AG04449 (cell line): ENCODE measurements around the gene NRG2.

Experiments used
- CTCF ChIA-PET: fragments of 350-600 bp; formaldehyde crosslinking; extraction: SDS; loops from one replicate; lab custom pipeline; 2021; ENCODE audit warnings: antibody characterized with exemption; lab: Yijun Ruan, JAX
- POLR2A ChIA-PET: fragments of 400-600, 350-600 bp; formaldehyde crosslinking; extraction: SDS; loops from one replicate; lab custom pipeline; 2020; ENCODE audit warnings: antibody characterized with exemption, inconsistent platforms; lab: Yijun Ruan, JAX
- DNase-seq: peaks from one replicate; pipeline ENCODE4 v3.0.0-alpha.2; 2010; ENCODE audit warnings: low read depth, low spot score
- H3K4me3 ChIP-seq: 2 replicates; pipeline ENCODE4 v1.5.1; 2011; ENCODE audit warnings: low read depth, mild to moderate bottlenecking, control low read depth, low read length
- TF ChIP-seq, protein P1 (sequence below): IDR thresholded peaks from one replicate; pipeline ENCODE4 v1.5.1; 2011; ENCODE audit warnings: mild to moderate bottlenecking, moderate library complexity, low read length, control low read depth, inconsistent platforms; ENCODE audit not compliant: insufficient read depth; ENCODE audit errors: missing control alignments

NRG2 gene

DNA sequence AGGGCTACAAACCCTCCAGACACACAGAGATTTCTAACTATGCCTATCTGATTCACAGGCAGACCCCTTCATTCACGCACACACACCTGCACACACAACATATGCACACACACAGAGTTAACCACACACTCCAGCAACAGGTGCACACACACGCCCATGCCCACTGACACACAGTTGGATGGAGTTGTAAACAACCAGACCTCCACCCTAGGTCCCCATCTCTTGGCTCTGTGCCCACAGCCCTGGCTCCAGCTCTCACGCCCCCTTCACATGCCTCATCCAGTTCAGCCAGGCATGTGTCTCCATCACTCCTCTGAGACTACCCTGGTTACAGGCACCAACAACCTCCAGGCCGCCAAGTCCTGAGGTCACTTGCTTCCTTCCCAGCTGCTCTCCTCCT is 186.4 kb downstream of the NRG2 start:
- CTCF ChIA-PET: interaction anchor here (2.5 to 2.7 kb wide), 2 partner anchors 9 to 69 kb away, joined by 8 to 13 read pairs; no protein-coding TSS in a partner anchor
- POLR2A ChIA-PET: no interaction called here
- H3K4me3 ChIP-seq: no peak overlapping the region
- TF ChIP-seq, protein P1, sequence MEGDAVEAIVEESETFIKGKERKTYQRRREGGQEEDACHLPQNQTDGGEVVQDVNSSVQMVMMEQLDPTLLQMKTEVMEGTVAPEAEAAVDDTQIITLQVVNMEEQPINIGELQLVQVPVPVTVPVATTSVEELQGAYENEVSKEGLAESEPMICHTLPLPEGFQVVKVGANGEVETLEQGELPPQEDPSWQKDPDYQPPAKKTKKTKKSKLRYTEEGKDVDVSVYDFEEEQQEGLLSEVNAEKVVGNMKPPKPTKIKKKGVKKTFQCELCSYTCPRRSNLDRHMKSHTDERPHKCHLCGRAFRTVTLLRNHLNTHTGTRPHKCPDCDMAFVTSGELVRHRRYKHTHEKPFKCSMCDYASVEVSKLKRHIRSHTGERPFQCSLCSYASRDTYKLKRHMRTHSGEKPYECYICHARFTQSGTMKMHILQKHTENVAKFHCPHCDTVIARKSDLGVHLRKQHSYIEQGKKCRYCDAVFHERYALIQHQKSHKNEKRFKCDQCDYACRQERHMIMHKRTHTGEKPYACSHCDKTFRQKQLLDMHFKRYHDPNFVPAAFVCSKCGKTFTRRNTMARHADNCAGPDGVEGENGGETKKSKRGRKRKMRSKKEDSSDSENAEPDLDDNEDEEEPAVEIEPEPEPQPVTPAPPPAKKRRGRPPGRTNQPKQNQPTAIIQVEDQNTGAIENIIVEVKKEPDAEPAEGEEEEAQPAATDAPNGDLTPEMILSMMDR: no peak
- DNase-seq: no peak

DNA sequence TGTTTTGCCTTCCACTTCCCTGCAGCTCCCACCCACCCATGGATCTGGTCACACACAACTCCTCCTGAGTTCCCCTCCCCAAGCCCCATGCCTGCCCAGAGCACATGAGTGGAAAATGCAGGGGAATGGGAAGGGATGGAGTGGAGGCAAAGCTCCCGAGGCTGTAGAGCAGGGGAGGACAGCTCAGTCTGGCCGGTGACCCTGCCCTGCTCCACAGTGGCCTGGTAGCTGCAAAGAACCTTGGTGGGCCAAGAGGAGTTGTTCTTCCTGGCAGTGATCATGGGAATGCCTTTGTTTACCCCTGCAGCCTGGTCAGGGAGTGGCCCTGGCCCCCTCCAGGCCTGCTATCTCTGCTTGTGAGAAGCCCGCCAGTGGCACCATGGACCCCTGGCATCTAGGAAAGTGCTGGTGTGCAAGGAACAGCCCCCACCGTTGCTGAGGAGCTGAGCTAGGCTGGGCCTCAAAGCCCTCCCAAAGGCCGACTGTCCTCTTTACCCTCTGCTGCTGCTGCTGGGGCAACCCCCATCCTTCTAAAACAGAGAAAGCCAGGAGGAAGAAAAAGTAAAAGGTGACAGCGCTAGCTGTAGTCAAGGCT is 187.1 kb downstream of the NRG2 start:
- TF ChIP-seq, protein P1: no peak
- ChIA-PET CTCF (interaction anchor here (1.4 to 2.7 kb wide), 6 partner anchors 8 to 90 kb away, joined by 3 to 13 read pairs (median 8); no protein-coding TSS in a partner anchor), POLR2A (no interaction called here)
- DNase-seq: no peak
- no peak overlapping the region for H3K4me3 ChIP-seq

DNA sequence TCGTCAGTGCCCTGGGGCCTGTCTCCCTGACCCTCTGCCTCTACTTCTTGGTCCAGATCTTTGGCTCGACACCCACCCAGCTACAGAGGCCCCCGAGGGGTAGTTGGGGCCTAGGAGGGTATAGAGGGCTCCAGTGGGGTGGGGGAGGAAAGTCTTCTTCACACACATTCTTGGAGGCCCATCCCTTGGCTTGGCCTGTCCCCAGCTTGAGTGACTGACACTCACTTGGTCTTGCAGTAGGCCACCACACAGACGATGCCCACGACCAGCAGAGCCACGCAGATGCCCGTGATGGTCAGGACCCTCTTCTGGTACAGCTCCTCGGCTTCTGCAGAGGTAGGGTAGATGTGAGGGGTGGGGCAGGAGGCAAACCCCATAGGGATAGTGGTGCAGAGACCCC is 187.6 kb downstream of the NRG2 start:
- H3K4me3 ChIP-seq: no peak overlapping the region
- DNase-seq: no peak
- CTCF ChIA-PET: interaction anchor here (1.2 to 2.7 kb wide), 7 partner anchors 8 to 114 kb away, joined by 3 to 13 read pairs (median 8); no protein-coding TSS in a partner anchor
- TF ChIP-seq, protein P1: no peak
- POLR2A ChIA-PET: no interaction called here

DNA sequence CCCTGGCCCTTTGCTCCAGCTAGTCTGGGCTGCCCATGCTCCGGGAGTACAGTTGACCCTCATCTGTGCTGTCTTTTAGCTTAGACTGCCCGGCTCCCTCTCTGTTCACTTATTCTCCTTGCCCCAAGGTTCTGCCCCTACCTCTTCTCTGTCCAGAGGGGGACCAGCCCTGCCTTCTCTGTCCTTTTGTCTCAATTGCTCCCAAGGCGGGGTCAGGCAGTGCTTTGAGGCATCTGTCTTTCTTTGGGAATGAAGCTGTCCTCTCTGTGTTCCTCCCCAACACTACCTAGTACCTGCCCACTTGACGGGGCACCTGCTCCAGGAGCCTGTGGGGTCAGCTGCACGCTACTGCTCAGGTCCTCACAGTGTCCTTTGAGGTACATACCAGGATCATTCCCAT is 188.1 kb downstream of the NRG2 start:
- DNase-seq: no peak
- POLR2A ChIA-PET: no interaction called here
- TF ChIP-seq, protein P1: no peak
- no peak overlapping the region for H3K4me3 ChIP-seq
- CTCF ChIA-PET: interaction anchor here (0.9 to 2.7 kb wide), 8 partner anchors 9 to 114 kb away, joined by 3 to 13 read pairs (median 6); no protein-coding TSS in a partner anchor

DNA sequence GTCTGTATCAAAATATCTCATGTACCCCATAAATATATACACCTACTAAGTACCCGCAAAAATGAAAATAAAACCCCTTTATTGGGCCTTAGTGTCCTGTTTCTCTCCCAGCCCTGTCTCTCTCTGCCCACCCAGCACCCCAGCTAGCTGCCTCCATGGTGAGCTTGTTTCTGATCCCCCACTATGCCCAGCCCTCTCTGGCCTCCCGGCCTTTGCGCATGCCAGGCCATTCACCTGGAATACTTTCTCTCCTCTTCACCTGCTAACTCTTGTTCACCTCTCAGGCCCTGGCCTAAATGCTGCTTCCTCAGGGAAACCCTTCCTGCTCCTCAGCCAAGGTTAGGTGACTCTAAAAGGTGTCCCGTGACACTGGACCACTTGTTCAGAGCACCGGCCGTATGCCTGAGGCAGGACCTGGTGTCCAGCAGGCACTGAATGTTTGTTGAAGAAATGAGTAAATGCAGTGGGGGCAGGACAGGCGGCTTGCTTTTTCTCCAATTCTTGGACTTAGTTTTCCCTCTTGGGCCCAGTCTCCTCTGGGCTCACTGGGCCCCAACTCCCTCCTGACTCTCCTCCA is 189.0 kb downstream of the NRG2 start:
- ChIA-PET CTCF (interaction anchor here (0.9 to 7.6 kb wide), 8 partner anchors 9 to 115 kb away, joined by 3 to 53 read pairs (median 8); no protein-coding TSS in a partner anchor), POLR2A (no interaction called here)
- no peak overlapping the region for H3K4me3 ChIP-seq
- no peak for DNase-seq
- TF ChIP-seq, protein P1: no peak

DNA sequence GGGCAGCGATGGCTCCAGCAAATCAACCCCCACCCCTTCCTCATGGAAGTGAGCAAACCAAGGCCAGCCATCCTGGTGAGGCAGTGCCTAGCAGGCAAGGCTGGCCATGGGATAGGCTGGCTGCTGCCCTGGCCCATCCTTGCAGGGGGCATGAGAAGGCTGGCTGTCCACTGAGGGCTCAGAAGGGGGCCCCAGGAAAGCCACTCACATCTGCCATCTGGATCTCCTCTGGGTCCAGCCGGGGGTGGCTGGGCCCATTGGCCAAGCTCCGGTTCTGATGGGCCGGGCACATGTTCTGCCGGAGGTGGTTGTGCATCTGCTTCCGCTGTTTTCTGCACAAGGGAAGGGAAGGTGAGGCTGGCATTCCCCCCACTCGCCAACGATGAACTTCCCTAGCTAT is 190.4 kb downstream of the NRG2 start:
- DNase-seq: no peak
- CTCF ChIA-PET: interaction anchor here (1.5 to 7.6 kb wide), 2 partner anchors 11 to 65 kb away, joined by 11 to 53 read pairs; no protein-coding TSS in a partner anchor
- POLR2A ChIA-PET: no interaction called here
- no peak overlapping the region for H3K4me3 ChIP-seq
- TF ChIP-seq, protein P1: no peak
